HG02678 (cell line): ENCODE results near the gene FGF14.

ENCODE experiments used
- ATAC-seq: cut with Tn5 transposase; IDR thresholded peaks from one replicate; pipeline ENCODE4 v1.9.1; 2021; ENCODE audit warnings: mild to moderate bottlenecking, moderate library complexity; ENCODE audit not compliant: unreplicated experiment

FGF14 gene

GRCh38 chr13:102198418-102199311 is 203.2 kb downstream of the FGF14 start:
- no peak for ATAC-seq

GRCh38 chr13:102197193-102197592 is 204.7 kb downstream of the FGF14 start:
- no peak for ATAC-seq

- no peak for ATAC-seq
Observed at GRCh38 chr13:102195566-102196462, 206.0 kb downstream of the FGF14 start.

GRCh38 chr13:102192858-102193257 is 209.0 kb downstream of the FGF14 start:
- no peak for ATAC-seq

GRCh38 chr13:102191951-102192502 is 209.8 kb downstream of the FGF14 start:
- no peak for ATAC-seq

GRCh38 chr13:102190930-102191329 is 210.9 kb downstream of the FGF14 start:
- ATAC-seq = no peak

GRCh38 chr13:102187313-102187712 is 214.5 kb downstream of the FGF14 start:
- ATAC-seq = no peak

GRCh38 chr13:102185375-102185984 is 216.4 kb downstream of the FGF14 start:
- no peak for ATAC-seq

- ATAC-seq = no peak
Observed at GRCh38 chr13:102183509-102184182, 218.2 kb downstream of the FGF14 start.

- no peak for ATAC-seq
Observed at GRCh38 chr13:102182170-102182569, 219.7 kb downstream of the FGF14 start.

GRCh38 chr13:102177431-102177830 is 224.4 kb downstream of the FGF14 start:
- ATAC-seq = no peak

- no peak for ATAC-seq
Observed at GRCh38 chr13:102176846-102177245, 225.0 kb downstream of the FGF14 start.

- no peak for ATAC-seq
Observed at GRCh38 chr13:102172406-102172805, 229.4 kb downstream of the FGF14 start.

- no peak for ATAC-seq
Observed at GRCh38 chr13:102170305-102170704, 231.5 kb downstream of the FGF14 start.

- no peak for ATAC-seq
Observed at GRCh38 chr13:102169471-102170015, 232.3 kb downstream of the FGF14 start.

GRCh38 chr13:102152790-102153189 is 249.1 kb downstream of the FGF14 start:
- no peak for ATAC-seq

- ATAC-seq = no peak
Observed at GRCh38 chr13:102147353-102147752, 254.5 kb downstream of the FGF14 start.

GRCh38 chr13:102145750-102146149 is 256.1 kb downstream of the FGF14 start:
- no peak for ATAC-seq

- no peak for ATAC-seq
Observed at GRCh38 chr13:102142473-102142826, 259.4 kb downstream of the FGF14 start.
